ENCODE data around the gene MBOAT7. TPM values are rescaled to one million over a fixed set of nuclear protein-coding genes. Genes with fewer than 3 reads are reported as not detected.
A peak's percentile ranks its signal among the peaks of the same experiment; 100 is the strongest.

MBOAT7 gene
- total RNA-seq, 2 experiments from 2014 or later = 18.1 to 25.0 TPM

GRCh38 chr19:54136864-54137698 lies 52.3 kb downstream of the MBOAT7 start:
- intact Hi-C loops (cut with micrococcal nuclease; ENCODE audit: unreplicated experiment) = loop anchor here (1.0 to 2.0 kb wide), 3 partner anchors 22 to 35 kb away; partner anchors contain the start of genes LENG1, NDUFA3, PRPF31 and TFPT
- CTCF ChIA-PET (ENCODE audit: unreplicated experiment) = interaction anchor here (0.5 to 1.0 kb wide), 4 partner anchors 22 to 52 kb away, joined by 3 to 6 read pairs (median 4); partner anchors contain the start of genes MBOAT7, PRPF31 and TFPT
- TF ChIP-seq EZH2phosphoT487 (IDR thresholded peaks at IDR 0.05; ENCODE audit: borderline replicate concordance, low read depth, low read length) = no peak
- no peak for TF ChIP-seq CTCF (conservative IDR thresholded peaks at IDR 0.05; ENCODE audit: low read length)
- H3K36me3 ChIP-seq (ENCODE audit: insufficient read depth, low read length) = peaks cover 31% of the 10 kb centered on the region; the same call in 1 of the 2 replicates
- peak overlapping the region; percentile 79; the same call in 1 of the 2 replicates for H2AFZ ChIP-seq (ENCODE audit: low read length)
- peak overlapping the region; percentile 35 for H3K27ac ChIP-seq (ENCODE audit: low read depth, low read length, poor library complexity, severe bottlenecking)
- H3K4me2 ChIP-seq (ENCODE audit: low read length) = peak overlapping the region; percentile 92
- peak overlapping the region; percentile 96 for H3K4me3 ChIP-seq (ENCODE audit: low read depth, low read length, poor library complexity, severe bottlenecking)
- H3K9me2 ChIP-seq (ENCODE audit: insufficient read depth, low read length) = no peaks in the 10 kb centered on the region
- POLR2A ChIA-PET = interaction anchor here (0.5 to 1.2 kb wide), 6 partner anchors 19 to 52 kb away, joined by 3 to 9 read pairs (median 6); partner anchors contain the start of genes LENG1, MBOAT7, NDUFA3 and PRPF31
- peaks cover 34% of the 10 kb centered on the region for H3K79me2 ChIP-seq (ENCODE audit: insufficient read depth, low read depth, low read length)
- no peaks in the 10 kb centered on the region; the same call in 1 of the 2 replicates for H4K20me1 ChIP-seq (ENCODE audit: insufficient read depth, low read length)
- peaks cover 21% of the 10 kb centered on the region for H3K4me1 ChIP-seq (ENCODE audit: insufficient read depth, low read length, poor library complexity, severe bottlenecking)
- BruUV-seq (replicated peaks) = no TSS peak
- H3K9me3 ChIP-seq (ENCODE audit: low read length) = no peaks in the 10 kb centered on the region
- DNase-seq (ENCODE audit: low spot score) = peak; percentile 100

- Histone ChIP-seq H3K9me2 (ENCODE audit: insufficient read depth, low read length) (no peaks in the 10 kb centered on the region), H3K79me2 (ENCODE audit: insufficient read depth, low read depth, low read length) (peaks cover 34% of the 10 kb centered on the region), H2AFZ (ENCODE audit: low read length) (peak overlapping the region; percentile 79; the same call in 1 of the 2 replicates), H3K36me3 (ENCODE audit: insufficient read depth, low read length) (peaks cover 31% of the 10 kb centered on the region), H3K4me2 (ENCODE audit: low read length) (peak overlapping the region; percentile 92), H3K27ac (ENCODE audit: low read depth, low read length, poor library complexity, severe bottlenecking) (peak overlapping the region; percentile 35), H3K4me3 (ENCODE audit: low read depth, low read length, poor library complexity, severe bottlenecking) (peak overlapping the region; percentile 71), H4K20me1 (ENCODE audit: insufficient read depth, low read length) (no peaks in the 10 kb centered on the region; the same call in 1 of the 2 replicates), H3K4me1 (ENCODE audit: insufficient read depth, low read length, poor library complexity, severe bottlenecking) (peaks cover 21% of the 10 kb centered on the region), H3K9me3 (ENCODE audit: low read length) (no peaks in the 10 kb centered on the region)
- no peak for TF ChIP-seq EZH2phosphoT487 (IDR thresholded peaks at IDR 0.05; ENCODE audit: borderline replicate concordance, low read depth, low read length)
- TF ChIP-seq CTCF (conservative IDR thresholded peaks at IDR 0.05; ENCODE audit: low read length) = no peak
- intact Hi-C loops (cut with micrococcal nuclease; ENCODE audit: unreplicated experiment) = loop anchor here (2.0 kb wide), 1 partner anchor 23 kb away; the partner anchor contains the start of gene LENG1
- no TSS peak for BruUV-seq (replicated peaks)
- POLR2A ChIA-PET = interaction anchor here (0.5 to 1.2 kb wide), 5 partner anchors 17 to 53 kb away, joined by 3 to 9 read pairs (median 7); partner anchors contain the start of genes LENG1, MBOAT7, PRPF31 and TFPT
- no peak for DNase-seq (ENCODE audit: low spot score)
- CTCF ChIA-PET (ENCODE audit: unreplicated experiment) = interaction anchor here (0.6 to 1.0 kb wide), 3 partner anchors 21 to 53 kb away, joined by 3 to 6 read pairs (median 4); partner anchors contain the start of genes MBOAT7, PRPF31 and TFPT
Measured at GRCh38 chr19:54136086-54136863, 53.1 kb downstream of the MBOAT7 start.
